Measurements from ENCODE around the gene CD48. TPM values are rescaled to one million over a fixed set of nuclear protein-coding genes. Genes with fewer than 3 reads are reported as not detected.
"Not testable (repeated sequence)": the region's sequence is repeated elsewhere in the genome, so short reads cannot be mapped to it uniquely, and the experiment has no call there.

CD48 gene
- total RNA-seq, 1 donor from 2014 or later = not detected

DNA sequence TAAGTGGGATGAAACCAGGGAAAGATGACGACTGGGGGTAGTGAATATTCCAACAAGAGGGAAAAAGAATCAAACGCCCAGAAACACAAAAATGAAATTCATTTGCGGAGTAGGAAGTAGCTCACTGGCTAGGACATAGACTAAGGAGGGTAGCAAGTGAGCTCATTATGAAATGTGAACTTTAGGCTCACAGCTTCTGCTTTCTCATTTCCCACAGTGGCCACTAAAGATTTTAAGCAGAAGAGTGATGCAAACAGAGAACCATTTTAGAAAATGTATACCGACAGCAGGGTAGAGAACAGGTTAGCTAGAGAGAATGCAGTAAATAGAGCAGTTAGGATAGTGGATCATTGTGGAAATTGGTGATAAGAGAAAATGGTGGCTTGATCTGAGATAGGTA lies 3.5 kb downstream of the CD48 start:
- TF ChIP-seq, protein P1, sequence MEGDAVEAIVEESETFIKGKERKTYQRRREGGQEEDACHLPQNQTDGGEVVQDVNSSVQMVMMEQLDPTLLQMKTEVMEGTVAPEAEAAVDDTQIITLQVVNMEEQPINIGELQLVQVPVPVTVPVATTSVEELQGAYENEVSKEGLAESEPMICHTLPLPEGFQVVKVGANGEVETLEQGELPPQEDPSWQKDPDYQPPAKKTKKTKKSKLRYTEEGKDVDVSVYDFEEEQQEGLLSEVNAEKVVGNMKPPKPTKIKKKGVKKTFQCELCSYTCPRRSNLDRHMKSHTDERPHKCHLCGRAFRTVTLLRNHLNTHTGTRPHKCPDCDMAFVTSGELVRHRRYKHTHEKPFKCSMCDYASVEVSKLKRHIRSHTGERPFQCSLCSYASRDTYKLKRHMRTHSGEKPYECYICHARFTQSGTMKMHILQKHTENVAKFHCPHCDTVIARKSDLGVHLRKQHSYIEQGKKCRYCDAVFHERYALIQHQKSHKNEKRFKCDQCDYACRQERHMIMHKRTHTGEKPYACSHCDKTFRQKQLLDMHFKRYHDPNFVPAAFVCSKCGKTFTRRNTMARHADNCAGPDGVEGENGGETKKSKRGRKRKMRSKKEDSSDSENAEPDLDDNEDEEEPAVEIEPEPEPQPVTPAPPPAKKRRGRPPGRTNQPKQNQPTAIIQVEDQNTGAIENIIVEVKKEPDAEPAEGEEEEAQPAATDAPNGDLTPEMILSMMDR (IDR thresholded peaks at IDR 0.05) = no peak
- no peak overlapping the region for H3K4me3 Mint-ChIP-seq (ENCODE audit: unreplicated experiment)

DNA sequence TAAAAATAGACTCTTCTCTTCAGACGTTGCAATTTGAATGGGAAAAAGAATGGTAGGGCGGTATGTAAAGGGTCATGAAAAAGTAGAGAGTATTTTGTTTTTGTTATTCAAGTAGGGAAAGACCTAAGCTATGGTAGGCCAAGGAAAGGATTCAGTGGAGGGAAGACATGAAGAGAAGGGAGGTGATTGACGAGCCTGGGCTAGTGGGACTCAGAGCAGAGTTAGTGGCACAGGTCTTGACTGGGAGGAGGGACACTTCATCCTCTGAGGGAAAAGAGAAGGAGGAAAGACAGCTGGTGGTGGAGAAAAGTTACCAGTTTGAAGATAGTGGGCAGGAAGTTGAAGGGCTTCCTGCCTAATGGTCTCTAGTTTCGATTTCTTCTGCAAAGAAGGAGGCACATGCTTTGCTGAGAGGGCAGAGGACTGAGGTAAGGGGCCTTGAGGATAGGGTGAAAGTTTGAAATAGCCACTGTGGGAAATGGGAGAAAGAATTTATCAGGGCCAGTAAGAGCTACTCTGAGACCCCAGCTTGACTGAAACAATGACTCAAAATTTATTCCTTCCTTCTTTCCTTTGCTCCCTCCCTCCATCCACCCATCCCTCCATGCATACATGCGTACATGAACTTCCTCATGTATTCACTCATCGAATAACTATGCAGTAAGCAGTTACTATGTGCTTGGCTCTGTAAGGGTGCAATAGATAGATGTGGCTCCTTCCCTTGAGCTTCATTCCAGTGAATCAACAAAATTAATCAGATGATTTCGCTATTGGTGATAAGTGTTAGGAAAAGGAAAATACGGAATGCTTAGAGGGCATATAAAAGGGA lies 4.2 kb downstream of the CD48 start:
- no peak for DNase-seq (ENCODE audit: low spot score)
- TF ChIP-seq, protein P1 (IDR thresholded peaks at IDR 0.05) = no peak
- Mint-ChIP-seq H3K27me3 (ENCODE audit: low read depth) (peaks cover 23% of the 10 kb centered on the region), H3K27ac (ENCODE audit: unreplicated experiment) (no peak overlapping the region), H3K4me1 (ENCODE audit: low read depth) (no peaks in the 10 kb centered on the region), H3K9me3 (ENCODE audit: low read depth) (no peaks in the 10 kb centered on the region), H3K36me3 (ENCODE audit: low read depth) (no peaks in the 10 kb centered on the region), H3K4me3 (ENCODE audit: unreplicated experiment) (no peak overlapping the region)

More for the DNA sequence above, 3.5 kb downstream of the CD48 start:
- H3K4me1 Mint-ChIP-seq (ENCODE audit: low read depth) = no peaks in the 10 kb centered on the region
- no peak overlapping the region for H3K27ac Mint-ChIP-seq (ENCODE audit: unreplicated experiment)
- no peaks in the 10 kb centered on the region for H3K36me3 Mint-ChIP-seq (ENCODE audit: low read depth)
- peaks cover 22% of the 10 kb centered on the region for H3K27me3 Mint-ChIP-seq (ENCODE audit: low read depth)
- no peak for DNase-seq (ENCODE audit: low spot score)
- H3K9me3 Mint-ChIP-seq (ENCODE audit: low read depth) = no peaks in the 10 kb centered on the region

DNA sequence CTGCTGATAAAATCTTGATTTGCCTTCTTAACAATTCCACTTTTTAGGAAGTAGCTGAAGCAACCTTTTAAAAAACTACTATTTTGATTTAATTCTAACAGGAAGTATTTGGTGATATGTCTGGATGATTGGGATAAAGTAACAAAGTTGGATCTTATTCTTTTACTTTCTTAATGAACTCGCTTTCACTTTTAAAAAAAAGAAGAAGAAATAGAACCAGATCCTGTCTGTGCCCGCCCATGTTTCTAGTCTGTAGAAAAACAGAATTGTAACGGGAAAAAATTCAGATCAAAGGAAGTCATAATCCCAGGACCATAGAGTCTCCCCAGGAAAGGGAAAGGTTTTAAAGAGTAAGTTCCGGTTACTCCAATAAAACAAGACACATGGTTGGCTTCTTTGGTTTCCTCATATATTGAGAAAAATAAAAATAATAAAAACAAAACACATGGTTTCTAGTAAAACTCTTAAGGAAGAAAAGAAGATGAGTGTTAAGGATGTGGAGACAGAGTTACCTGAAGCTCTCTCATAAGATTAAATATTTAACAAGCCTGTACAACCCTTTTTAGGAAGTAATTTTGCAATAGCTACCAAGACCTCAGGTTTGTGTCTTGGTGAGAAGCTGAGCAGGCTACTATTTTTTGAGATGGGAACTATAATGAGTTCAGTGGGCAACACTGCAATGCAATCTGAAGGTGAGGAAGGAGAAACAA lies 4.9 kb downstream of the CD48 start:
- H3K9me3 Mint-ChIP-seq (ENCODE audit: low read depth) = no peaks in the 10 kb centered on the region
- no peak for DNase-seq (ENCODE audit: low spot score)
- peaks cover 23% of the 10 kb centered on the region for H3K27me3 Mint-ChIP-seq (ENCODE audit: low read depth)
- no peak overlapping the region for H3K4me3 Mint-ChIP-seq (ENCODE audit: unreplicated experiment)
- TF ChIP-seq, protein P1 (IDR thresholded peaks at IDR 0.05) = no peak
- no peaks in the 10 kb centered on the region for H3K36me3 Mint-ChIP-seq (ENCODE audit: low read depth)
- H3K4me1 Mint-ChIP-seq (ENCODE audit: low read depth) = no peaks in the 10 kb centered on the region
- H3K27ac Mint-ChIP-seq (ENCODE audit: unreplicated experiment) = no peak overlapping the region

- DNase-seq (ENCODE audit: low spot score) = no peak
- H3K27me3 Mint-ChIP-seq (ENCODE audit: low read depth) = peaks cover 20% of the 10 kb centered on the region
Measured at GRCh38 chr1:160705742-160706141, 5.9 kb downstream of the CD48 start.

GRCh38 chr1:160705212-160705621 lies 6.4 kb downstream of the CD48 start:
- not testable (repeated sequence) for H3K27ac Mint-ChIP-seq (ENCODE audit: unreplicated experiment); H3K36me3 Mint-ChIP-seq (ENCODE audit: low read depth); H3K4me3 Mint-ChIP-seq (ENCODE audit: unreplicated experiment); H3K4me1 Mint-ChIP-seq (ENCODE audit: low read depth); H3K9me3 Mint-ChIP-seq (ENCODE audit: low read depth); DNase-seq (ENCODE audit: low spot score)
- peaks cover 17% of the 10 kb centered on the region for H3K27me3 Mint-ChIP-seq (ENCODE audit: low read depth)

More at GRCh38 chr1:160705742-160706141, 5.9 kb downstream of the CD48 start:
- no peak overlapping the region for H3K27ac Mint-ChIP-seq (ENCODE audit: unreplicated experiment)
- TF ChIP-seq, protein P1 (IDR thresholded peaks at IDR 0.05) = no peak
- H3K9me3 Mint-ChIP-seq (ENCODE audit: low read depth) = no peaks in the 10 kb centered on the region
- H3K4me3 Mint-ChIP-seq (ENCODE audit: unreplicated experiment) = no peak overlapping the region
- H3K36me3 Mint-ChIP-seq (ENCODE audit: low read depth) = no peaks in the 10 kb centered on the region
- no peaks in the 10 kb centered on the region for H3K4me1 Mint-ChIP-seq (ENCODE audit: low read depth)

Data from chondrocyte (in vitro differentiated cells).